HG02943 (cell line): Measurements from ENCODE around the gene MACROD2.
"Not testable (repeated sequence)": the region's sequence is repeated elsewhere in the genome, so short reads cannot be mapped to it uniquely, and the experiment has no call there.

Experiments used
- ATAC-seq: cut with Tn5 transposase; IDR thresholded peaks from one replicate; pipeline ENCODE4 v1.9.1; 2021; ENCODE audit warnings: mild to moderate bottlenecking, low read depth, moderate library complexity; ENCODE audit not compliant: unreplicated experiment

The MACROD2 gene

GRCh38 chr20:15163632-15164031 lies 1168.3 kb downstream of the MACROD2 start:
- no peak for ATAC-seq

- no peak for ATAC-seq
Measured at GRCh38 chr20:15164726-15165125, 1169.4 kb downstream of the MACROD2 start.

- ATAC-seq, result no peak
Measured at GRCh38 chr20:15166744-15167143, 1171.4 kb downstream of the MACROD2 start.

- ATAC-seq, result no peak
Measured at GRCh38 chr20:15171016-15171415, 1175.7 kb downstream of the MACROD2 start.

- ATAC-seq, result no peak
Measured at GRCh38 chr20:15176929-15177328, 1181.6 kb downstream of the MACROD2 start.

- ATAC-seq, result no peak
Measured at GRCh38 chr20:15178581-15178980, 1183.3 kb downstream of the MACROD2 start.

- no peak for ATAC-seq
Measured at GRCh38 chr20:15179381-15179780, 1184.1 kb downstream of the MACROD2 start.

GRCh38 chr20:15179781-15180180 lies 1184.5 kb downstream of the MACROD2 start:
- no peak for ATAC-seq

GRCh38 chr20:15185322-15185721 lies 1190.0 kb downstream of the MACROD2 start:
- no peak for ATAC-seq

- ATAC-seq, result no peak
Measured at GRCh38 chr20:15185913-15186312, 1190.6 kb downstream of the MACROD2 start.

- no peak for ATAC-seq
Measured at GRCh38 chr20:15187612-15188011, 1192.3 kb downstream of the MACROD2 start.

- ATAC-seq, result no peak
Measured at GRCh38 chr20:15188415-15188814, 1193.1 kb downstream of the MACROD2 start.

GRCh38 chr20:15191082-15191723 lies 1195.9 kb downstream of the MACROD2 start:
- ATAC-seq, result no peak

GRCh38 chr20:15195378-15195777 lies 1200.1 kb downstream of the MACROD2 start:
- no peak for ATAC-seq

- ATAC-seq, result no peak
Measured at GRCh38 chr20:15196547-15197255, 1201.4 kb downstream of the MACROD2 start.

- not testable (repeated sequence) for ATAC-seq
Measured at GRCh38 chr20:15198017-15198416, 1202.7 kb downstream of the MACROD2 start.

GRCh38 chr20:15199698-15200097 lies 1204.4 kb downstream of the MACROD2 start:
- ATAC-seq, result no peak

- no peak for ATAC-seq
Measured at GRCh38 chr20:15200147-15200565, 1204.8 kb downstream of the MACROD2 start.

- no peak for ATAC-seq
Measured at GRCh38 chr20:15201602-15202001, 1206.3 kb downstream of the MACROD2 start.

- no peak for ATAC-seq
Measured at GRCh38 chr20:15204234-15204633, 1208.9 kb downstream of the MACROD2 start.

GRCh38 chr20:15205028-15205427 lies 1209.7 kb downstream of the MACROD2 start:
- no peak for ATAC-seq

GRCh38 chr20:15205719-15206118 lies 1210.4 kb downstream of the MACROD2 start:
- ATAC-seq, result no peak
